Thyroid gland (tissue), 4 donors: ENCODE data around the gene SAMD3.

Source experiments
- POLR2A ChIP-seq, 2 donors: fragments of 450-650 bp; IDR thresholded peaks; one replicate each; pipeline ENCODE4 v1.6.1; 2017; ENCODE audit warnings: antibody characterized with exemption in 2 of 2, mild to moderate bottlenecking in 2 of 2, moderate library complexity in 1 of 2
- TF ChIP-seq, protein P1 (sequence below), 6 experiments: fragments of 200-600 bp in 3 of 6; fragments of 450-650 bp in 3 of 6; sonication (generic) in 3 of 6; IDR thresholded peaks; one replicate each; pipeline ENCODE4 v1.5.1; 2016 to 2019; ENCODE audit warnings: antibody characterized with exemption in 6 of 6, mild to moderate bottlenecking in 2 of 6, inconsistent platforms in 1 of 6, moderate library complexity in 1 of 6

DNA sequence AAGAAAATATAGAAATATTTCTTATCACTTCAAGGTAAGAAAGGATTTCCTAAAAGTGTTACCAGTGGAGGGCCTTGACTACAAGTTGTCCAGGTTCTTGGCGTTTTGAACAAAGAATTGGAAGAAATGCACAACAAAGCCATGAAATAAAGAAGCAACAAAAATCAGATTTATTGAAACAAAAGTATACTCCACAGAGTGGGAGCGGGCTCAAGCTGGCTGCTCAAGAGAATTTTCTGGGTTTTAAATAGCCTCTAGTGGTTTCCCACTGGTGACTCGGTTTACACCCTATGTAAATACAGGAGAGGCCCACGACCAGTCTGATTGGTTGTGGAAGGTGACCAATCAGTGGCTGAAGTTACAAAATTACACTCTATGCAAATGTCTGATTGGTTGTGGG lies 64.2 kb downstream of the SAMD3 start:
- TF ChIP-seq, protein P1, sequence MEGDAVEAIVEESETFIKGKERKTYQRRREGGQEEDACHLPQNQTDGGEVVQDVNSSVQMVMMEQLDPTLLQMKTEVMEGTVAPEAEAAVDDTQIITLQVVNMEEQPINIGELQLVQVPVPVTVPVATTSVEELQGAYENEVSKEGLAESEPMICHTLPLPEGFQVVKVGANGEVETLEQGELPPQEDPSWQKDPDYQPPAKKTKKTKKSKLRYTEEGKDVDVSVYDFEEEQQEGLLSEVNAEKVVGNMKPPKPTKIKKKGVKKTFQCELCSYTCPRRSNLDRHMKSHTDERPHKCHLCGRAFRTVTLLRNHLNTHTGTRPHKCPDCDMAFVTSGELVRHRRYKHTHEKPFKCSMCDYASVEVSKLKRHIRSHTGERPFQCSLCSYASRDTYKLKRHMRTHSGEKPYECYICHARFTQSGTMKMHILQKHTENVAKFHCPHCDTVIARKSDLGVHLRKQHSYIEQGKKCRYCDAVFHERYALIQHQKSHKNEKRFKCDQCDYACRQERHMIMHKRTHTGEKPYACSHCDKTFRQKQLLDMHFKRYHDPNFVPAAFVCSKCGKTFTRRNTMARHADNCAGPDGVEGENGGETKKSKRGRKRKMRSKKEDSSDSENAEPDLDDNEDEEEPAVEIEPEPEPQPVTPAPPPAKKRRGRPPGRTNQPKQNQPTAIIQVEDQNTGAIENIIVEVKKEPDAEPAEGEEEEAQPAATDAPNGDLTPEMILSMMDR (IDR thresholded peaks at IDR 0.05) = no peak
- TF ChIP-seq POLR2A (IDR thresholded peaks at IDR 0.05) = no peak
